ENCODE results near the gene ARHGAP42. TPM values are rescaled to one million over a fixed set of nuclear protein-coding genes. Genes with fewer than 3 reads are reported as not detected.

The ARHGAP42 gene
- total and polyA plus RNA-seq, 10 of the 15 experiments (the other 5 are each of a cell fraction or from before 2014, with no cell fraction given), result 1.8 to 6.3 (median 3.2) TPM

- no peak for TF ChIP-seq CUX1 (IDR thresholded peaks at IDR 0.05; ENCODE audit: insufficient replicate concordance, low read depth, low read length)
- no peak for TF ChIP-seq DPF2 (IDR thresholded peaks at IDR 0.05)
- TF ChIP-seq ZBTB40 (IDR thresholded peaks at IDR 0.05; ENCODE audit: borderline replicate concordance), result no peak
- TF ChIP-seq BCLAF1 (IDR thresholded peaks at IDR 0.05), result no peak
- no peak for TF ChIP-seq BCL11A (IDR thresholded peaks at IDR 0.05; ENCODE audit: low read depth, low read length)
Observed at GRCh38 chr11:100816823-100817222, 129.7 kb downstream of the ARHGAP42 start (continued).

All from GM12878 (cell line).